SK-N-SH (cell line): ENCODE measurements around the gene MYRF. TPM values are rescaled to one million over a fixed set of nuclear protein-coding genes. Genes with fewer than 3 reads are reported as not detected.

Experiments used
- CTCF ChIA-PET: fragments of 300-600, 350-600 bp; formaldehyde crosslinking; extraction: SDS; loops from one replicate; lab custom pipeline; 2021; lab: Yijun Ruan, JAX
- POLR2A ChIA-PET: fragments of 350-600 bp; sonication (Branson Sonifier 250); formaldehyde crosslinking; extraction: SDS; loops from one replicate; lab custom pipeline; 2020; ENCODE audit warnings: antibody characterized with exemption, inconsistent platforms; lab: Yijun Ruan, JAX
- DNase-seq: peaks from one replicate; pipeline ENCODE4 v3.0.0; 2012
- H2AFZ ChIP-seq: fragments of 200-600 bp; sonication (generic); 2 replicates; pipeline ENCODE4 v1.8.1; 2016; ENCODE audit warnings: antibody characterized with exemption, mild to moderate bottlenecking, low read depth
- H3F3A ChIP-seq: fragments of 200-600 bp; sonication (generic); replicated peaks from 2 replicates; pipeline ENCODE3; 2016; ENCODE audit warnings: antibody characterized with exemption, mild to moderate bottlenecking; ENCODE audit not compliant: insufficient read depth
- H3K27ac ChIP-seq, 2 experiments: fragments of 200-500 bp in 1 of 2; fragments of 200-600 bp in 1 of 2; sonication (Bioruptor generic) in 1 of 2; sonication (generic), shearing (Covaris generic) in 1 of 2; 2 replicates each; pipeline versions ENCODE4 v1.5.1 to v1.6.1; 2014 to 2016; ENCODE audit warnings: low read depth in 2 of 2, inconsistent platforms in 1 of 2, low read length in 1 of 2, mild to moderate bottlenecking in 1 of 2, mixed read lengths in 1 of 2
- H3K27me3 ChIP-seq: fragments of 200-600 bp; sonication (generic), shearing (Covaris generic); 2 replicates; pipeline ENCODE4 v1.6.1; 2016; ENCODE audit warnings: mixed run types; ENCODE audit not compliant: insufficient read depth
- H3K36me3 ChIP-seq, 2 experiments: fragments of 200-500 bp in 1 of 2; fragments of 200-600 bp in 1 of 2; sonication (Bioruptor generic) in 1 of 2; sonication (generic) in 1 of 2; replicated peaks in 1 of 2; 2 replicates each; pipeline versions ENCODE3 to v1.5.1; 2014 to 2016; ENCODE audit warnings: low read length in 1 of 2, mild to moderate bottlenecking in 1 of 2; ENCODE audit not compliant: insufficient read depth in 2 of 2, control insufficient read depth in 1 of 2
- H3K4me1 ChIP-seq, 2 experiments: fragments of 200-500 bp in 1 of 2; fragments of 200-600 bp in 1 of 2; sonication (Bioruptor generic) in 1 of 2; sonication (generic), shearing (Covaris generic) in 1 of 2; 2 replicates each; pipeline versions ENCODE4 v1.5.1 to v1.6.1; 2014 to 2016; ENCODE audit warnings: low read depth in 1 of 2, low read length in 1 of 2, mixed run types in 1 of 2; ENCODE audit not compliant: insufficient read depth in 2 of 2, control insufficient read depth in 1 of 2
- H3K4me2 ChIP-seq: fragments of 200-600 bp; sonication (generic), shearing (Covaris generic); 2 replicates; pipeline ENCODE4 v1.6.1; 2017; ENCODE audit warnings: mixed run types
- H3K4me3 ChIP-seq, 2 experiments: fragments of 200-500 bp in 1 of 2; fragments of 200-600 bp in 1 of 2; sonication (Bioruptor generic) in 1 of 2; sonication (generic), shearing (Covaris generic) in 1 of 2; 2 replicates each; pipeline versions ENCODE4 v1.5.1 to v1.8.1; 2014 to 2016; ENCODE audit warnings: low read depth in 2 of 2, inconsistent platforms in 1 of 2, low read length in 1 of 2, mild to moderate bottlenecking in 1 of 2, mixed read lengths in 1 of 2, moderate library complexity in 1 of 2
- H3K79me2 ChIP-seq: fragments of 200-600 bp; sonication (generic); 2 replicates; pipeline ENCODE4 v1.8.1; 2017; ENCODE audit warnings: mild to moderate bottlenecking; ENCODE audit not compliant: insufficient read depth
- H3K9ac ChIP-seq: fragments of 200-600 bp; sonication (generic); 2 replicates; pipeline ENCODE4 v1.6.1; 2017; ENCODE audit warnings: mixed run types
- H3K9me2 ChIP-seq: fragments of 200-600 bp; sonication (generic); 2 replicates; pipeline ENCODE4 v1.6.1; 2017; ENCODE audit warnings: mixed run types
- H3K9me3 ChIP-seq: fragments of 200-600 bp; sonication (generic); 2 replicates; pipeline ENCODE4 v1.6.1; 2017; ENCODE audit warnings: mixed run types, mild to moderate bottlenecking, moderate library complexity
- H4K20me1 ChIP-seq: fragments of 200-600 bp; sonication (generic); 2 replicates; pipeline ENCODE4 v1.6.1; 2017; ENCODE audit warnings: mild to moderate bottlenecking, mixed run types; ENCODE audit not compliant: insufficient read depth
- MXI1 ChIP-seq: IDR thresholded peaks from 2 replicates; pipeline ENCODE4 v1.6.1; 2012; ENCODE audit warnings: mild to moderate bottlenecking, low read depth, low read length, improper control_type of control experiment
- NRF1 ChIP-seq: IDR thresholded peaks from 2 replicates; pipeline ENCODE4 v1.6.1; 2012; ENCODE audit warnings: low read depth, mild to moderate bottlenecking, low read length
- REST ChIP-seq: IDR thresholded peaks from 2 replicates; pipeline ENCODE4 v1.6.1; 2012; ENCODE audit warnings: mild to moderate bottlenecking, low read depth, low read length, moderate library complexity
- SMC3 ChIP-seq: IDR thresholded peaks from 2 replicates; pipeline ENCODE4 v1.6.1; 2012; ENCODE audit warnings: low read depth, low read length, improper control_type of control experiment
- TEAD4 ChIP-seq: IDR thresholded peaks from 2 replicates; pipeline ENCODE4 v1.4.0; 2012; ENCODE audit warnings: mild to moderate bottlenecking, borderline replicate concordance; ENCODE audit not compliant: insufficient read depth
- WGBS: methylation state at CpG from one replicate; pipeline ENCODE4 v1.1.6; 2017; ENCODE audit warnings: low lambda C conversion rate; 5-methylcytosine and 5-hydroxymethylcytosine counted together
- polyA plus RNA-seq, 3 experiments: library from polyadenylated mRNA; depleted of rRNA; stranded (reverse); fragments of >200 nt; gene quantifications; 2 replicates each; pipeline ENCODE4 v1.2.3, GENCODE V29; 2012

The MYRF gene
- polyA plus RNA-seq, 1 of the 3 experiments (the other 2 are of a cell fraction): 2.8 TPM

GRCh38 chr11:61793083-61793828 is 40.8 kb downstream of the MYRF start:
- Histone ChIP-seq H3K9me2 (no peaks in the 10 kb centered on the region), H3K27ac (peak overlapping the region; percentile 99 to 100), H2AFZ (peak overlapping the region; percentile 85), H3F3A (peaks cover 18% of the 10 kb centered on the region), H4K20me1 (no peaks in the 10 kb centered on the region; the same call in 1 of the 2 replicates), H3K4me1 (peaks cover 5 to 19% of the 10 kb centered on the region in 2 experiments; a peak in 3 of 4 replicates), H3K36me3 (peaks cover 23 to 38% of the 10 kb centered on the region in 2 experiments), H3K4me2 (peak overlapping the region; percentile 91), H3K79me2 (peaks cover 84% of the 10 kb centered on the region), H3K4me3 (peak overlapping the region; percentile 95 to 98), H3K27me3 (no peaks in the 10 kb centered on the region), H3K9me3 (no peaks in the 10 kb centered on the region), H3K9ac (peak overlapping the region; percentile 99)
- TF ChIP-seq MXI1: peak; percentile 6; the same call in 1 of the 2 replicates
- TF ChIP-seq NRF1: no peak
- no peak for TF ChIP-seq TEAD4
- TF ChIP-seq SMC3: no peak
- WGBS: 3% methylated on average over 29 of the region's 29 CpGs
- CTCF ChIA-PET: interaction anchor here (1.0 to 12.0 kb wide), 11 partner anchors 10 to 315 kb away, joined by 3 to 285 read pairs (median 4); partner anchors contain the start of genes FADS1 and MYRF
- POLR2A ChIA-PET: interaction anchor here (0.7 to 2.3 kb wide), 12 partner anchors 10 to 431 kb away, joined by 3 to 47 read pairs (median 4); partner anchors contain the start of genes FADS1, FADS2 and TMEM138
- DNase-seq: peak; percentile 55

DNA sequence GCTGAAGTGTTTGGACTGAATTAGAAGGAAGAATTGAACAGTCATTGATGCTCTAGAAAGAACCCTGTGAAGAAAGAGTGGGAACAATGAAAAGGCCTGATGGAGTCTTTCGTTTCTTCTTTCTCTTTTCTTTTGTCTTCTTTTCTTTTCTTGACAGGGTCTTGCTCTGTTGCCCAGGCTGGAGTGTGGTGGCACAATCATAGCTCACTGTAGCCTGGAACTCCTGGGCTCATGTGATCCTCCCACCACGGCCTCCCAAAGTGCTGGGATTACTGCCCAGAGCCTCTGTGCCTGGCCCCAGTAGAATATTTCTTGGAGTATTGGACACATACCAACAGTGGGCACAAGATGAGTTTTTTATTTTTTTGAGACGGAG is 41.4 kb downstream of the MYRF start:
- ChIA-PET POLR2A (interaction anchor here (1.4 kb wide), 1 partner anchor 77 kb away, joined by 4 read pairs; no protein-coding TSS in a partner anchor), CTCF (interaction anchor here (0.8 to 12.0 kb wide), 9 partner anchors 17 to 314 kb away, joined by 3 to 285 read pairs (median 4); partner anchors contain the start of gene FADS1)
- H3K36me3 ChIP-seq: peaks cover 18 to 32% of the 10 kb centered on the region in 2 experiments

More for the DNA sequence above, 41.4 kb downstream of the MYRF start:
- H3K27me3 ChIP-seq: no peaks in the 10 kb centered on the region
- no peak for DNase-seq
- H3K4me1 ChIP-seq: peaks cover 5 to 19% of the 10 kb centered on the region in 2 experiments; a peak in 3 of 4 replicates
- peak overlapping the region; percentile 99 for H3K9ac ChIP-seq
- H2AFZ ChIP-seq: no peak overlapping the region
- no peaks in the 10 kb centered on the region for H3K9me2 ChIP-seq
- peak overlapping the region in 1 of 2 experiments; percentile 99; a peak in 2 of 4 replicates for H3K27ac ChIP-seq
- H3F3A ChIP-seq: peaks cover 15% of the 10 kb centered on the region
- peak overlapping the region; percentile 95 to 98 for H3K4me3 ChIP-seq
- H3K79me2 ChIP-seq: peaks cover 90% of the 10 kb centered on the region
- H3K9me3 ChIP-seq: no peaks in the 10 kb centered on the region
- peak overlapping the region; percentile 91 for H3K4me2 ChIP-seq
- H4K20me1 ChIP-seq: no peaks in the 10 kb centered on the region; the same call in 1 of the 2 replicates
- TF ChIP-seq MXI1 (no peak), TEAD4 (no peak), REST (no peak)
- TF ChIP-seq, all 33 proteins: peak for 0
- 44% methylated on average over 3 of the region's 3 CpGs for WGBS
